HL-60/S4 (cell line): ENCODE results near the gene EYA2.

ENCODE experiments used
- in situ Hi-C: fragments of 300-500 bp; cut with MboI; formaldehyde crosslinking; loops from 2 replicates; pipeline ENCODE4 v1.14.3; 2022; ENCODE audit warnings: low sequenced_read_pairs

EYA2 gene

DNA sequence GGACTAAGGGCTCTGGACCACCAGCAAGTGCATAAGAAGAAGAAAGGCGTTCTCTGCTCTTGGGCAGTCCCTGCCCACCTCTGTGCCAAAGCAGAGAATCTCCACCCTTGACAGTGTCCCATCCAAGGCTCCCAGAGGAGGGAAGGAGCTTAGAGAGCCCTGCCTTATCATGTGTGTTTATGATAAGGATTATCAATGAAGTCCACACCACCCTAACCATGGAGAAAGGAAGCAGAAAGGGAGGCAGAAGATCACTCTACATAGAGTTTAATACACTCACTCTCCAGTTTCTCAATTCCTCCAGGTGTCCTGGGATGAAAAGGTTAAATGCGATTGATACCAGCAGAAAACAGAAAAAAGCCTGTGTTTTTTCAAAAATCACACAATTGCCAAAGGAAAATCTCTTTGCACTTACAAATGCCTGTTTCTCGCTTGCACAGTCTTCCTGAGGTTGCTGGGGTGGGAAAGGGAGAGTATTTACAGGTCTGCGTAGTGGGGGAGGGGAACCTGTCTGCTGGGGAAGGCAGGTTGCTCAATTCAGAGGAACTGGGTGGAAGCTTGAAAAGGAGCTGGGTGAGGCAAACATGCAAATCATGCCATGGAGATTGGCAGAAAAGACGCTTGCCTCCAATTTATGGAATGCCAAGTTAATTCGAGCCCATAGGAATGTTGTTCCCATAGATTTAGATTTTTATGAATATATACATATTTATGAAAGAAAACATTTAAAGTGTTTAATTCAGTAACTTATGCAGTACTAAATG lies 104.0 kb downstream of the EYA2 start:
- in situ Hi-C loops = no loop called here

DNA sequence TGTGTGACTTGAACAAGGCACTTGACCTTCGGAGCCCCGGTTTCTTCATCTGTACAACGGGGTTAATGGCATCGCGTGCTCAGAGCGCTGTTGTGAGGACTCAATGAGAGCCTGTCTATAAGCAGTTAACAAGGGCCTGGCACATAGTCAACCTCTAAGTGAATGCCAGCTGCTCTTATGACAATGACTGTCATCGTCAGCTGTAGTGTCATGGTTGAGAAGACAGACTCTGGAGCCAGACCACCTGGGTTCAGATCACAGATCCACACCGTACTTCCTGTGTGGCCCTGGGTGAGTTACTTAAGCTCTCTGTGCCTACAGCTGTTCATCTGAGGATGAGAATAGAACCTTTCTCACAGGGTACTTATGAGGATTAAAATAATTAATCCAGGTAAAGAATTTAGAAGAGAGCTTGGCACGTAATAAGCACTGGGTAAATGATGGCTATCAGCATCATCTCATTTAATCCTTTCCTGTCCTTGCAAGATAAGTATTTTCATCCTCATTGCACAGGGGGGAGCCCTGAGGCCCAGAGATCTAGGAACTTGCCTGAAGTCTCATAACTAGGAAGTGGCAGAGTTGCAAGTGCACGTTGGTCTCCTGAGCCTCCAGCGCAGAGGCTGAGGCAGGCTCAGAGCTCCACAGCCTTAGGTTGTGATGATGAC lies 105.3 kb downstream of the EYA2 start:
- in situ Hi-C loops = no loop called here

DNA sequence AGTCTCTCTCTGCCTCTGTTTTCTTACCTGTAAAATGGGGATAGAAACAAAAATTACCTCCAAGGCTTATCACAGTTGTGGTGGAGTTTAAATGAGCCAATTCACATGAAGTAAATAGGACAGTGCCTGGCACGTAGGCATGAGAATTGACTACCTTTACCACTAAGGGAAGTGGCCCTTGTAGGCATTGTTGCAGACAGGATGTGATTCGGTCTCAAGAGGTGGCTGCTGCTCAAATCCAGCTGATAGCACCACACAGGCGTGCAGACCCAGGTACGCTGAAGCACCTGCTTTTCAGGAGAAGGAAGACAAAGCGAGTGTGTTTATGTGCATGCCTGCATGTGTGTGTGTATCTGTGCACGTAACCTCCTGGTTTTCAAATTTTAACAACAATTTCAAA lies 108.6 kb downstream of the EYA2 start:
- in situ Hi-C loops = no loop called here

DNA sequence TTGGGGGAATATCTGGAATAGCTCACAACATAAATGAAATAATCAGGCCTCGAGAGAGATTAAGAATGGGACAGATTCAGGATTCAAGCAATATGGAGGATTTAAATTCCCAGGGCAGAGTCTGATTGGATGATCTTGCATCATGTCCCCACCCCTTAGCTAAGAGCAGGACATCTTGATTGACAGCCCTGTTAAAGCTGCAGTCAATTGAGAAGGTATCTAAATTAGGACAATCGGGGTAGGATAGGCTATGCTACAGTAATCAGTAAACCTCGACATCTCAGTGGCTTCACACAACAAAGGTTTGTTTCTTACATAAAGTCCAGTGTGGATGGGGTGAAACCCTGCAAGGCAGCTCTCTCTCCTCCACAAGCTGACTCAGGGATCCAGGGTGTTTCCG lies 109.5 kb downstream of the EYA2 start:
- in situ Hi-C loops = no loop called here

- in situ Hi-C loops = no loop called here
Observed at GRCh38 chr20:47007826-47008655, 113.4 kb downstream of the EYA2 start.

DNA sequence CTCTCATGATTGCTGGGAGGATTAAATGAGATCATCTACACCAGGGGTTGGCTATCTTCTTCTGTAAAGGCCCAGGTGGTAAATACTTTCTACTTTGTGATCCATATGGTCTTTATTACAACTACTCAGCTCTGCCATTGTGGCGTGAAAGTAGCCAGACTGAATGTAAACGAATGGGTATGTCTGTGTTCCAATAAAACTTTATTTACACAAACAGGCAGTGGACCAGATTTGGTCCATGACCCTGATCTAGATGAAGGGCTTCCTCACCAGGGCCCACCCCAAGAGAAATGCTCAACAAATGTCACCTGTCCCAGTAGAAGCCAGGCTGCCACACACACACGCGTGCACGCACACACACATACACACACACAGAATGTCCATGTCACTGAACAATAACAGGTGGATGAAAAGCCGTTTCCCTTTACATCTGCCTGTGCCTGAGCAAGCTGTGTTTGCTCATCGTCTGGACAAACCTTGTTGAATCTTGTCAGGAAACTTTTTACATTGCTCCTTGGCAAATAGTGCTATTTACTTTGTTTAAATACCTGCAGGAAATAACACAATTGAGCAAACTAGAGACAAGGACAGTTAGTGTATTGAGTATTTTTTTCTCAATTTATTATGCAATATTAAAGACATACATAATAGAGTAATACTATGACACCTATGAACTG lies 114.3 kb downstream of the EYA2 start:
- in situ Hi-C loops = no loop called here

DNA sequence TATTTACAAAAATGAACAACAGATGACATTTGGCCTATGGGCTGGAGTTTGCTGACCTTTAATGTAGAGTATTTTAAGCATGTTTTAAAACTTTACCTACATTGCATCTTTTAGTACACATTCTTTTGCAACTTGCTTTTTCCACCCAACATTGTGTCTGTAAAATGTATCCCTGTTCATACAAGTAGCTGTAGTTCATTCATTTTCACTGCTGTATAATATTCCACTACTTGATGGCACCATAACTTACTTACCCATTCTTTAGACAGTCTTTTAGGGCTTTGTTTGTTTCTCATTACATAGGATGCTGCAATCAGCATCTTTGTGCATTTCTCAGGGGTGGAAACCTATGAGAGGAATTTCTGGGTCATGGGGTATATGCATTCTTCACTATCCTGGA lies 115.1 kb downstream of the EYA2 start:
- in situ Hi-C loops = no loop called here

GRCh38 chr20:47011984-47012383 lies 117.3 kb downstream of the EYA2 start:
- in situ Hi-C loops = no loop called here

GRCh38 chr20:47013606-47014005 lies 119.0 kb downstream of the EYA2 start:
- in situ Hi-C loops = no loop called here

DNA sequence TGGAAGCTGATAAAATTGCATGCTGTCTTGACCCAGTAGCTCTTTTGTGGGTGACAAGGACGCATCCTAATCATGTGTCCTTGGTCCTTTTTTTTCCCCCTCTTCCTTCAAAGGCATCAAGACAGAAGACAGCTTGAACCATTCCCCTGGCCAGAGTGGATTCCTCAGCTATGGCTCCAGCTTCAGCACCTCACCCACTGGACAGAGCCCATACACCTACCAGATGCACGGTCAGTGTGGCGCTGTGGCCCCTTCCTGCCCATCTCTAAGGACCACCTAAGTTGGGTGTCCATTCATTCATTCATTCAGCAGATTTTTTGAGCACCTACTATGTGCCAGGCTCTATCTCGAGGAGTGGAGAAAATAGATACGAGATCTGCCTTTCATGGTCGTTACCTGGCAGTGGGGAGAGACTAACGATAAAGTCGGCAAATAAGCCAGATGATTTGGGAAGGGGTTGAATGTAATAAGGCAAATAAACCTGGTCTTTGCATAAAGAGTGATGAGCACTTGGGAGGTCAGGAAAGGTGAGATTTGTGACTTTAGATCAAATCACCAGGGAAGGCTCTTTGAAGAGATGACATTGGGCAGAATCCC lies 121.5 kb downstream of the EYA2 start:
- in situ Hi-C loops = no loop called here

- in situ Hi-C loops = no loop called here
Observed at GRCh38 chr20:47018381-47018780, 123.7 kb downstream of the EYA2 start.

DNA sequence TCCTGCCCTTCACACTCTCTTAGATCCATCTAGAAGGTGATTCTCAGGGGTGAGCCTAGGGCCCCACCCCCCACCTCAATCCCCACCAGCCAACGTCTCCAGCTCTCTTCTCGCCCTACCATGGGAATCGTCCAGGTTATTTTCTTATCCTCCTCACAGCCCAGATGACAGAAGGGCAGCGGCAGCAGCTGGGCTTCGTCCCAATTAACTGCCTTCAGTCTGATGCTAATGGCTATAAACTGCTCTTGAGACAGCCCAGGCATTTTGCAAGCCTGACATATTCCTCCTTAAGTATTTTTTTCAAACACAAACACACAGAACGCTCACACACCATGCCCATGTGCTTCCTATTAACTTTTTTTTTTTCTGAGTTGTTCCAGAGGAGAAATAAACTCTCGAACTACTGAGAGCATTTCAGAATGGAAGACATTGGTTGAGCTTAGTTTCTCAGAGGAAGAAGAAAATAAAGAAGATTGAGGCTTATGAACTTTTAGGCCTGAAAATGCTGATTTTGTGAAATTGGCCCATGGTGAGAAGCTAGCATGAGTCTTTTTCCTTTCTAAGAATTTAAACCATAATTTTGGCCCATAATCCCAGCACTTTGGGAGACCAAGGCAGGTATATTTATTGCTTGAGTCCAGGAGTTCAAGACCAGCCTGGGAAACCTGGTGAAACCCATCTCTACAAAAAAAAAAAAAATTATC lies 124.6 kb downstream of the EYA2 start:
- in situ Hi-C loops = no loop called here

GRCh38 chr20:47020231-47020630 lies 125.6 kb downstream of the EYA2 start:
- in situ Hi-C loops = no loop called here

GRCh38 chr20:47021850-47022249 lies 127.2 kb downstream of the EYA2 start:
- in situ Hi-C loops = no loop called here

DNA sequence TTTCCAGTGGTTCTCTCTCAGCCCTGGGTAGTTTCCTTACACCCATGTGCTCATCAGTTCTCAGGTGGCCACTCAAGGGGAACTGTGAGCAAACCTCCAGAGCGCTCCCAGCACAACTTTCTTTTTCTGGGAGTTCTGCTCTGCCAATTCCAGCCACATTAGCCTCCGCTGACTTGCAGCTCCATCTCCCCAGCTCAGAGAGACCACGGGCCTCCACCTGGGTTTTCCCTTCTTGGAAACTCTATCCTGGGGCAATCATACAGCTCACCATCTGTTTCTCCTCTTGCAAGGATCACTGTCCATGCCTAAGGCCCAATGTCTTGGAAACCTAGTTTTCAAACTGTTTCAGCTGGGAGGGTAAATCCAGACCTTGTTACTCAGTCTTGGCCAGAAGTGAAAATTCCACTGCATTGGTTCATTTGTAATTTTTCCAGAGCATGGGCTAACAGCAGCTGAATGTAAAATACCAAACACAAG lies 129.9 kb downstream of the EYA2 start:
- in situ Hi-C loops = no loop called here

DNA sequence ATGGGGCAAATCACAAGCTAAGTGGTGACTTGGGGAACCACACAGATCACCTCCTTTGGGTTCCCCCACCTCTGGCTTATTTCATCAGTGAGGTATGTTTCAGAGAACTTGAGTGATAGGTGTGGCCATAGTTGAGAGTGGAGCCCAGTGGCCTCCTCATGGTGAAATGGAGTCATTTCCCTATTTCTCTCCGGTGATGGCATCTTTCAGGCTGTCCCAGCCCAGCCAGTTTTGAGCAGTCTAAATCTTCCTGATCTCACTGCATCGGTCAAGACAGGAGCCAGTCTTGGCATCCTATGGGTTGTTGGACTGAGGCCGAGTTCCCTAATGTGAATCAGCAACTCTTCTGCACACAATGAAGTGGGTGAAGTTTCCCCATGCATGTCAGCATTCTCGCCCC lies 132.4 kb downstream of the EYA2 start:
- in situ Hi-C loops = no loop called here

- in situ Hi-C loops = no loop called here
Observed at GRCh38 chr20:47027456-47027855, 132.8 kb downstream of the EYA2 start.

DNA sequence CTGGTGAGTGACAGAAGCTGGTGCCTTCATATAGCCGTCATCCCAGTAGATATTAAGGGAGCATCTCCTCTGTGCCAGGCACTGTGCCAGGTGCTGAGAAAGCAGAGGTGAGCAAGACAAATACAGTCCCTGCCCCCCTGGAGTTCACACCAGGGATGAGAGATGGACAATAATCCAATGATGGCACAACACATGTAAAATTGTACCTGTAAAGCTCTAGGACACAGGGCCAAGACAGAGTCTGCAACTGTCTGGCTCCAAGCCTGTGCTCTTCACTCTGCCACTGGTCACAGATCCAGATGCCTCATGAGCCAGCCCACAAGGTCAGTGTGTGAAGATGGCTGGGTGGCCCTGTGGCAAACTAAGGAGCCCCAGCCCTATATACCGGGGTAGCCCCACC lies 133.8 kb downstream of the EYA2 start:
- in situ Hi-C loops = no loop called here

DNA sequence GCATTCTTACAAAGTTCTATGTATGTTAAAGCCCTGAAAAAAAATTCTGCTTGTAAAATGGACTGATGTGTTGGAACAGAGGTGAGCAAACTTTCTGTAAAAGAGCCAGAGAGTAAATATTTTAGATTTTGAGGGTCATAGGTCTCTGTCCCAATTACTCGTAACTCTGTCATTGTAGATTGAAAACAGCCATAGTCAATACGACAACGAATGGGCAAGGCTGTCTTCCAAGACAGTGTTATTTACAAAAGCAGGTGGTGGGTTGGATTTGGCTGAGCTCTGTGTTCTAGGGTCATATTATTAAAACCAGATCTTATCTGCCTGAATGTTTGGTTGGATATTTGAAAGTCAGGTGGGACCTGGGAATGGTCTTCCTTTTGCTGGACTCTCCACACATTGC lies 135.2 kb downstream of the EYA2 start:
- in situ Hi-C loops = no loop called here

DNA sequence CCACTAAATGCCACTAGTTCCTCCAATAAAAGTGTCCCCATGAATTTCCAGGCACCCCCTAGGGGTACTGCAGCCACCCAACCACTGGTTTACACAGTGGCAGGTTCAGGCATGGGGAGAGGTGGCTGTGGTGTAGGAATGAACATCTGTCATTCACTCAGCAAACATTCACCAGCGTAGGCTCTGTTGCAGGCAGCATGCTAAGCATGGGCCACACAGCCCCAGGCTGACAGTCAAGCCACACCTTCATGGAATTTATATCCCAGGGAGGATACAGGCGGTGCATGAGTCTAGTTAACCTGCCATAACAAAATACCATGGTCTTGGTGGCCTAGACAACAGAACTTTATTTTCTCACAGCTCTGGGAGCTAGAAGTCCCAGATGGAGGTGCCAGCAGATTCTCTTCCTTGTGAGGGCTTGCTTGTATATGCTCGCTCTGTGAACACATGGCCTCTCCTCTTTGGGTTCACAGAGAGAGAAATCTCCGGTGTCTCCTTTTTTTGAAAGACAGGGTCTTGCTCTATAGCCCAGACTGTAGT lies 135.7 kb downstream of the EYA2 start:
- in situ Hi-C loops = no loop called here
